ENCODE results near the gene STMN1.
A peak's percentile ranks its signal among the peaks of the same experiment; 100 is the strongest.

STMN1 gene

DNA sequence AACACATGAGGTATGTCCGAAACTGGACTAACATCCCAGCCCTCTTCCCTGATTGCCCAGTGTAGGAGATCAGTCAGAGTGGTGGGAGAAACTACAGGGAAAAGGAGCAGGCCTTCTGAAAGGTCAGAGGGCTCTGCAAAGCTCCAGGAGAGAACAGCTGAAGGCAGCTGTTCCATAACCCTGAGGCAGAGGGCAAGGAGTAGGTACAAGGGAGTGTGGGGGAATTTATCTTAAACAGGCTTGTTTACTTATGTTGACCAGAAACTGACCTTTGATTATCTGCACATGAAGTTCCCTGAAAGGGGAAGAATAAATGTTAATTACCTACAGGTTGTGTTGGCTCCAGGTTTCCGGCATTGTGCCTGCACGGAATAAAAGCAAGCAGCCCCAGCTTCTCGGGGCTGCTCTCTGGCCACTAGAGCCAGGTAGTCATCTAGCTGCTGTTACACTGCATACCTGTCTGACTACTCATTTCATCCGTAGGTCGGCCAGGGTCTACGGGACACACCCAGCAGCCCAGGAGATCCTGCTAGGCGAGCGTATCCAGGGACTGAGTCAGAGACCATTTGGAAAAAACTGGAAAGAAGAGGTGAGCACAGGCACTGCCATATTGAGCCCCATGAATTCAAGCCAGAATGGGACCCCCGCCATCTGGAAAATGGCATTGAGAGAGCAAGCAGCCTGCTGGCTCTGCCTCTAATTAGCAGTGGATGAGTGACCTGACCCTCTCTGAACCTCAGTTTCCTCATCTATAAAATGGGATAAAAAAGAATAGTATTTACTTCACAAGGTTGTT lies 15.8 kb downstream of the STMN1 start:
- no peak for DNase-seq

DNA sequence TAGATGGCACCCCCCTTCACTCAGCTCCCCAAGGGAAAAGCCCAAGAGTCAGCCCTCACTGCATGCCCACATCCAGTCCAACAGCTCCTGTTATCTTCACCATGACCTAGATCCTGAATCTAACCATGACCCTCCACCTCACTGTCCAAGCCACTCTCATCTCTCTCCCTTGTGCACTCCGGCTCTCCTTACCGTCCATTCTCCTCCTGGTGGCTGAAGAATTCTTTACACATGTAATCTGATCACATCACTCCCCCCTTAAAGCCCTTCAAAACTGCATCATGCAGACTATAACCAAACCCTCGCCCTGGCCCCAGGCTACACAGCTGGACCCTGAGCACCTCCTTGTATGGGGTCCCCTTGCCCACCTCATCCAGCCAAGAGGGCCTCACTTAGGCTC lies 16.7 kb downstream of the STMN1 start:
- no peak for DNase-seq

DNA sequence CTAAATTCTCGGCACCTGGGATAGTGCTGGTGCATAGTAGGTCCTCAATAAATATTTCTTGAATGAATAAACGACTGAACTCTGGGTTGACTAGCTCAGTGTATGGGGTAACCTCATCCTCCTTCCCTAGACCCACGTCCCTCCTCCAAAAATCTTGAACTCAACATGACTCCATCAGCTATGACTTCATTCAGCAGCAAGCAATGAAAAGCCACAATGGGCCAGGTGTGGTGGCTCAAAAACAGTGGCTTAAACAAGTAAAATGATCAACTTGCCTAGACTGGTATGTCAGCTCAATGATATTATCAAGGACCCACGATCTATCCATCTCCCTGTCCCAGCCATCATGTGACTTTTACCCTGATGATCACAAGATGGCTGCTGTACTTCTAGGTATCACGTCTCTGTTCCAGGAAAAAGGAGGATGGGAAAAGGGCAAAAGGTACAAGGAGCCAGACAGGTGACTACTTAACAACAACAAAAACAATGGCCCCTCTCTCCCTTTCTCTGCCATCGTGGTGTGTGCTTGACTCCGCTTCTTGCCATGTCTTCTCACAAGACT lies 17.7 kb downstream of the STMN1 start:
- DNase-seq, result no peak

DNA sequence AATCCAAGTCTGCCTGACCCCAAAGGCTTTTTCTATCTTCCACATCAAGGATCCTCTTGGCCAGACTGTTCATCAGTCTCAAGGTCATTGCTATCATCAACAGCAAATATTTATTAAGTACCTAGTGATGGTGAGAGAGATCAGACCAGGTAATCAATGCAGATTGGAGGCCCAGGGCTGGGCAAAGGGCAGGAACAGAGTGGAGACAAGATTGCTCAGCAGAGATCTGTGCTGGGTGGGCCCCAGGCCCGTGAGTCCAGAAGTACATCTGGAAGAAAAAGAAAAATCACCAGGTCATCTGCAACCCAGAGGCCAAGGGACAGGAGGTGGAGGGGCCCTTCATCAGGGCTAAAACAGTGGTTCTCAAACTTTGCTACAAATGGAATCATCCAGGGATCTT lies 20.6 kb downstream of the STMN1 start:
- no peak for DNase-seq

DNA sequence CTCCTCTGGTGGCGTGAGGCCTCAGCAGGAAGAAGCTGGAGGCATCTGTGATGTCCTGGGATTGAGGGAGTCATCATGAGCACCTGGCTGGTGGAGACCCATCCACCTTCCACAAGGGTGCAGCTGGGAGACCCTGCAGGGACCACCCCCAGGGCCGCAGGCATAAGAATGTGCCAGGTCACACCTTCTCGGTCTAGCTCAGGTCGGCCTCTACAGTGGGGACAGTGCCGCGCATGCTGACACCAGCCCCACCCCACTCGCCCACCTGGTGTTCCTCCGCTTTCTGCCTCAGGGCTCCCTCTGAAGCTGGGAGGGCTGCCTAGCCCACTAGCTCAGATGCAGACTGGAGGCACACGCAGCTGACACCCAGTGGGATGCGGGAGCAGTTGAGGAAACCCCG lies 25.0 kb downstream of the STMN1 start:
- DNase-seq, result no peak

DNA sequence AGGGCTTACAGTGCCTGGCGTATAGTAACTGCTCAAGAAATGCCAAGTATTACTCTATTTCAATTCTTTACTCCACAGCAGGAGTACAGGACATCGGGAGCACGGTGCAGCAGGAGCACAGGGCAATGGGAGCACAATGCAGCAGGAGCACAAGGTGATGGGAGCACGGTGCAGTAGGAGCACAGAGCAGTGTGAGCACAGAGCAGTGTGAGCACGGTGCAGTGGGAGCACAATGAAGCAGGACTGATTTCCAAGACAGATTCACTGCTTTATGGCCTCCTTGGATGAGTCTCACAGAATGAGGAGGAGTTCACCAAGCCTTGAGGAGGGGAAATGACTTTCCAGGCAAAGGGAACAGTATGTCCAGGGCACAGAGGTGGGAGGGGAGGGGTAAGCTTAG lies 25.7 kb downstream of the STMN1 start:
- DNase-seq, result no peak

DNA sequence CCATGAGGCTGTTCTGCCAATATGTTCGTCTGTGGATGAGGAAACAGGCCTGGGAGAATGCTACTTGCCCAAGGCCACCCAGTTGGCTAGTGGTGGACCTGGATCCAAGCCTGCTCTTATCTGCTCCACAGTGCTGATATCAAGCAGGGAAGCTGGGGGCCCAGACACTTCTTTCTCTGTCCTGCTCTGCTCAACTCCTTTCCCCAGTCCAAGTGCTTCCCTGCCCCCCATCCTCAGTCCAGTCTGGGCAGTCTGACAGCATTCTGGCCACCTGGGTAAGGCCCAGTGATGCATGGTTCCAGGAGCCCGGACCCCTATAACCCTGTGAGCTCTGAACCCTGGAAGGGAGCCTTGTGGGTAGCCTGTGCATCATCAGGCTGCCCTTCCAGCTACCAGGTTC lies 26.5 kb downstream of the STMN1 start:
- no peak for DNase-seq

DNA sequence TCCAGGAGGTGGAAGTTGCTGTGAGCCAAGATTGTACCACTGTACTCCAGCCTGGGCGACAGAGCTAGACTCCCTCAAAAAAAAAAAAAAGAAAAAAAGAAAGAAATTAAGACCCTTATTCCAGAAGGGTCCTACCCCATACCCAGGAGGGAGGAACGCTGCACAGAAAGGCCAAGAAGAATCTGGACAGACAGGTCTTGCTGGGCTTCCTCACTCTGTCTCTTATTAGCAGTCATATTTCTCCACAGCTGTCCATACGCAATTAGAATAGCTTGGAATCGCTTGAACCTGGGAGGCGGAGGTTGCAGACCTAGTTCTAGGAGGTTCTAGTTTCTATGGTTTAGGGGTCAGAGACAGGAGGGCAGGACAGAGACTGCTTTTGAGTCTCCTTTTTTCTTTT lies 27.5 kb downstream of the STMN1 start:
- DNase-seq, result no peak

DNA sequence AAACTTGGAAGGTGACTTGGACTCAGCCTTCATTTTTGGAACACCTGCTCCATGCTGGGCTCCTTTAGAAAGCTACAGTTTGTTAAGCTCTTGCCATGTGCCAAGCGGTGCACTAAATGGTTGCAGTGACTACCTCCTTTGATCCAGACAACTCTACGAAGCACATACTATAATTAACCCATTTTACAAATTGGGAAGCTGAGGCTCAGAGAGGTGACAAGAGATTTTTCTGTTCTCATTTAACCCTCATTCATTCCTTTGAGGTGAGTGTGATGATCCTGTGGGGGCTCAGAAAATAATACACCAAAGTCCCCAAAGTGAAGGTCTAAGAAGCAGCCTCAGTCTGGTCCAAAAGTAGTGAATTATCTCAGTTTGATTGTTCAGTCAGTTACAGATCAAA lies 29.1 kb downstream of the STMN1 start:
- DNase-seq, result no peak

DNA sequence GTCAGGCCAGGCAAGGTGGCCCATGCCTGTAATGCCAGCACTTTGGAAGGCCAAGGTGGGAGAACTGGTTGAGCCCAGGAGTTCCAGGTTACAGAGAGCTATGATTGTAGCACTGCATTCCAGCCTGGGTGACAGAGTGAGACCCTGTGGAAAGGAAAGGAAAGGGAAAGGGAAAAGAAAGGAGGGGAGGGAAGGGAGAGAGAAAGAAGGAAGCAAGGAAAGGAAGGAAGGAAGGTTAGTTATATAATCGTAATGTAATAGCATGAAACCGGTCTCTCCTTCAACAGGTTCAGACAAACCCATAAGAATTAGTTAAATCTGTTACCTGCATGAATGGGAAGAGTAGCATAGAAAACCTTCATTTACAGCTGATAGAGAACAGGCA lies 29.5 kb downstream of the STMN1 start:
- DNase-seq, result no peak

DNA sequence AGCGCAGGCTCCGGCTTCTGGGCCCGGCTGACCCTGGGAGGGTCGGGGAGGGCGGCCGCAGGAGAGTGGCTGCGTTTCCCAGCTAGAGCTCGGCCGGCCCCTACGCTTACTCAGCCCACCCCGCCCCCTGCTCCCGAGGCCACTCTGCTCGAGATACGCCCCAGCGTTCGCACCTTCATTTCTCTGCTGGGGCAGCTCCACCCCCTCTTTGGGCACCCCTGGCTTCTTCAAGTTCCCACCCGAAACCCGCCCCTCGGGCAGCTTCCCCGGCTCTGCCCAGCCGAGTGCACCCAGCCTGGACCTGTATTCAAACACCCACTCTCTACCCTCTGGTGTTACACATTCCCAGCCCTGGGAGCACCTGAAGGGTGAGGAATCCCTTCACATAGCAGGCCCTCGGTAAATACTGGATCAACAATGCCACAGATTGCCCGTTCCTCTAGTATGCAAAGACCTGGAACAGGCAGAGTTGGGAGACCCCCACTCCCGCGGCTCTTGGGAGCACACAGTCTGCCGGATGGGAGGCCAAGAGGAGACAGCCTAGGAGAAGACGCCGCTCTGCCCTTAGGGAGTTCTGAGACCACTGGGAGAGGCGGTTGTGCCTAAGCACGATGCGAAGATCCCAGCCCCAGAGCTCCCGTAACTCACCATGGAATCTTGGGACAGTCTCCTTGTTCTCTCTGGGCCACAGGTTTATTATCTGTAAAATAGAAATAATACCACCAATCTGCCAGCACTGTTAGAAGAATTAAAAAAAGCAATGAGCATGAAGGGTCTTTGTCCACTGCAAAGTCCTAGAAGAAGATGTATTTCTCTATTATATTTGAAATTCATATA lies 30.1 kb downstream of the STMN1 start:
- no peak for DNase-seq

DNA sequence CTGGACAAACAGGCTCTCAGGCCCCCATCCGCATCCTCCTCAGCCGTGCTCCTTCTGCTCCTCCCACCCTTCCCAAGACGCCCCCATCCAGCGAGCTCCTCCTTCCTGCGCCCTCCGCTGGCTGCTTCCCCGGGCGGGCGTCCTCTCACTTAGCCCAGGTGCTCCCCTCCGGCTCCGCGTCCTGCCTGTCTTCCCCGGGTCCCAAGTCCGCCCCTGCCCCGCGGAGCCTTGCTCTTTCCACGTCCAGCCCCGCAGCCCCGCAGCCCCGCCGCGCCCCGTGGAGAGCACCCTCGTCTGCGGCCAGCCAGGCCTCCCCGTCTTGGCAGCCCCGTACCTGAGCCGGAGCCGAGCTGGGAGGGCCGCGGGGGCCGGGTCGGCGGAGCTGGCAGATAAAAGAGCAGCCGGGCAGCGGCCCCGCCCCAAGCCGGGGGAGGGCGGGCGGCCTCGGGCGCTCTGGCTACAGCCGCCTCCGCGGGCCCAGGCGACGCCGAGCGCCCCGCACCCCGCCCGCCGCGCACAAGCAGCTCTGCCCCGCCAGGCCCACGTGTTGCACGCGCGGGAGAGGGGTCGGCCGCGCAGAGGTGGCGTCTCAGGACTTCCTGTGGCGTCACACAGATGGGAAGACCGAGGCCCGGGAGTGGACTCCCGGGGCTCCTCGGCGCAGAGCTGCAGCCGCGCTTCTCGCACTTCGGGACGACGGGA lies 30.9 kb downstream of the STMN1 start, which contains the start of gene PAQR7:
Gene PAQR7 (minus strand): TSS at position 555 of the 702 bp plus-strand sequence. CDS start 11,869 bp downstream, outside the sequence.
- peak; percentile 53 for DNase-seq

DNA sequence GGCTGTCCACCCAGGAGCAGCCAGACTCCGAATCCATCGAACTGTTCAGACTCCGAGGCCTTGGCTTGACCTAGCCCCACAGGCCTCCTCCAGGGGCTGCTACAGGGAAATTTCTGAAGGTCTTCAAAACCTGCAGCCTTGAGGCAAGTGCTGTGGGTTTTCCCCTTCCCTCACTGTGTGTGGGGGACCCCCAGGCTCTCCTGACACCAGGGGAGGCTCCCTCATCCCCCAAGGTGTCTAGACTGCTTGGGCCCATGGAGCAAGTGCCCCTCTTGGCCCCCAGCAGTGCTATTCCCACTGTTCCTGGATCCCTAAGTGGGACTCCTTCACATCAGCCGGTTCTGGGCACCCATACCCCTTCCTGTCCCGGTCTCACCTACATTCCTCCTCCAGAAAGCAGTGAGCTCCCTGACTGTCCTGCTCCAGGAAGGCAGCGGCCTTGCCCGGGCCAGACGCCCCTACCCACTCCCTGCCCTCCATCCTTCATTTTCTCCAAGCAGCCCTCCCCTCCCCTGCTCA lies 31.5 kb downstream of the STMN1 start:
- no peak for DNase-seq

DNA sequence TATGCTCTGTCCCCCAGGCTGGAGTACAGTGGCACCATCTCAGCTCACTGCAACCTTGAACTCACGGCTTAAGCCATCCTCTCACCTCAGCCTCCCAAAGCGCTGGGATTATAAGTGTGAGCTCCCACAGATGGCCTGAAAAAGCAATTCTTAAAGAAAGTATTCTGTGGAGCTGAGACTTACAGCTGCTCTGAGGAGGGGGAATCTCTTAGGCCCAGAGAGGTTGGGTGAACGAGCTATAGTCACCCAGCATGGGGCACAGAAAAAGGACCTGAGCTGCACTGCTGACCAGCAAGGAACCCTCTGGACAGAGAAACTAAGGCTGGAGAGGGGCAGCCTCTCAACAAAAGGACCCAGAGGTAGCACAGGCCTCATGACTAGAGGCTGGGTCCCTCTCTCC lies 32.0 kb downstream of the STMN1 start:
- DNase-seq, result no peak

DNA sequence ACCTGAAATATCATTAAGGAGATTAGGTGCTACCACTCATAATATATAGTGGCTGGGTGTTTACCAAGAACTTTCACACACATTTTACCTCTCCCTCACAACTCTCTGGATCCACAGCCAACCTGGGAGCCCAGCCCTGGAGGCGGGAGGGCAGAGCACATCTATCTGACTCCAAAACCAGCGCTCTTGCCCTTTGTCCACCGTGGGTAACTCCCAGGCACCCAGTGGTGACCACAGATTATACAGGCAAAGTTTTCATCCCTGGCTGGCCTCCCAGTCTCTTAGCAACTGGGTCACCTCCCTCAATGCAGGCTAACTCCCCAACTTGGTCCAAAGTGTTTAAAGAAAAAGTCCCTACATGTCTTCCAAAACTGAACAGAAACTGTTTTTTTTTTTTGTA lies 33.1 kb downstream of the STMN1 start:
- DNase-seq, result no peak

DNA sequence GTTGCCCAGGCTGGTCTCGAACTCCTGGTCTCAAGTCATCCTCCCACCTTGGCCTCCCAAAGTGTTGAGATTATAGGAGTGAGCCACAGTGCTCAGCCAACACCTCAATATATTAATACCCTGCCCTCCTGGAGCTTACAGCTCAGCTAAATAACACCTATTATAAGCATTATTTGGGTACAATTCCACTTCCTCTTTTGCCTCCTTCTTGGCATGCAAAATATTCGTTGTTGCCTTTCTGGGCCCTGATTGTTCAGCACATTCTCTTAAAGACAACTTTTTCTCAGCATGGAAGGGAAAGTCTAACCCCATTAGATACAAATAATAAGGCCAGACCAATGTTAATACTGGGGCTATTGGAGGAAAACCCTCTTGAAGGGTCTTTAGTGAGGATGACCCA lies 33.5 kb downstream of the STMN1 start:
- DNase-seq, result no peak

DNA sequence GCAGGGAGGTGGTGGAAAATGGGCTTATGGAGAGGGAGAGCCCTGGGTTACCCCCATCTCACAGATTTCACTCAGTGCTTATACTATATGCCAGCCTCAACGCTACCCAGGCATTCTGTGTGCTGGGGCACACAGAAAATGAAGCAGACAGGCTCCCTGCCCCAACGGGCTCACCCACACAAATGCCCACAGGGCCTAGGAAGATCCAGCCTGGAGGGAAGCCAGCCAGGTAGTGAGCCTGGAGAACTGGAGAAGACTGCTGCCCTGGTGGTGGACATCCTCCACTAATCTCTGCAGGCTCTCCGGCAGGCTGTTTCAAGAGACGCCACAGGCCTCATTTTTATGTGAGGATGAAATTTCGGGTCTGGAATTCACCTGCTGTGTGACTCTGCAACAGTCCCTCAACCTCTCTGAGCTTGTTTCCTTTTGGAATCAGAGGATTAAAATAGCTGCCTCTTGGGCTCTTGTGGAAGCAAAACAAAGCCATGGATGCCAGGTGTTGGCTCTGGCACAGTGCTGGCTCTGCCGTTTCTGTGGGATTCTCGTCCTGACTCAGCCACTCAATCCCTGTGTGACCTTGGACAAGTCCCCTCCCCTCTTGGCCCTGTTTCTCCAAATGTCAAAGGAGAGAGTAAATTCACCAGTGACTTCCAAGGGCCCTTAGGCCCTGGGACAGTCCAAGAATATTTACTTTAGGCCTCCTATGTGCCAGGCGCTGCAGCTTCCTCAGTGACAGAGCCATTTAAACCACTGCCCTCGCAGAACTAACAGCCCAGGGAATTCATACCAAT lies 34.3 kb downstream of the STMN1 start:
- DNase-seq, result no peak

DNA sequence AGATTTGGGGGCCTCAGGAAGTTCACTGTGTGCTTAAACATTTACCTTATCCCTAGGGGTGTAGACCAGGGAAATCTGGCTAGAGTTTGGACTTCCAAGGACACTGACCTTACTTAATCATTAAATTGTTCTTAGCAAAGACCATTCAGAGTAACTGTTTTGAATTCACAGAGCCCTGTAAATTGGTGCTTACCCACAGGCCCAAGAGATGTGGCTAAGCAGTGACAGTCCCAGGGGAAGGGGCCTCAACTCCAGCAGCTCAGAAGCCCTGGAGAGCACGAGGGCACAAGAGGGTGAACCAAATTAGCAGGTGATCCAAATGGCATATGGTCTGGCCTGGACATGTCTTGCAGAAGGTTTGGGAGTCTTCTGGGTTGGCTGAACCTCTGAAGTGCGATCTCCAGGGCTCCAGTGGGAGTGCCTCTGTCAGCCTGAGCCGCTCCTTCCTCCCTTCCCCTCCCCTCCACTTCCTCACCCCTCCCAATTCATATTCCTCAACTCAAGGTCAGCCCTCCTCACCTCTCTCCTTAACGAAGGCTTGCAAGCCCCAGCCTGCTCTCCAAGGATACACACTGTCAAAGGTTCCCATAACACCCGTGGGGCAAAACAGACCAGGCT lies 35.0 kb downstream of the STMN1 start:
- no peak for DNase-seq

DNA sequence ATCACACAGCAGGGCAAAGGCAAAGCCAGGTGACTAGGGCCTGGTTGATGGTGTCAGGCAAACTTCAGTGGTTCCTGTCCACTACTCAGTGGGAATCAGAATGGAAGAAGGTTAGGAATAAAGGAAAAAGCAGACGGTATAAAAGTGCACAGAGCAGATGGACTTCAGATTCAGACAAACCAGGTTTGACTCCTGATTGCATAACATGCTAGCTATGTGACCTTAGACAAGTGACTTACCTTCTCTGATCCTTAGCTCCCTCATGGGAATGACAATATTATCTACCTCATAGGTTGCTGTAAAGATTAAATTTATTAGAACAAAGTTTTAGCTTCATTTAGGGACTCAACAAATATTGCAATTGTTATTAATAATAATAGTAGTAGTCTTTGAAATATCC lies 35.6 kb downstream of the STMN1 start:
- DNase-seq, result no peak

DNA sequence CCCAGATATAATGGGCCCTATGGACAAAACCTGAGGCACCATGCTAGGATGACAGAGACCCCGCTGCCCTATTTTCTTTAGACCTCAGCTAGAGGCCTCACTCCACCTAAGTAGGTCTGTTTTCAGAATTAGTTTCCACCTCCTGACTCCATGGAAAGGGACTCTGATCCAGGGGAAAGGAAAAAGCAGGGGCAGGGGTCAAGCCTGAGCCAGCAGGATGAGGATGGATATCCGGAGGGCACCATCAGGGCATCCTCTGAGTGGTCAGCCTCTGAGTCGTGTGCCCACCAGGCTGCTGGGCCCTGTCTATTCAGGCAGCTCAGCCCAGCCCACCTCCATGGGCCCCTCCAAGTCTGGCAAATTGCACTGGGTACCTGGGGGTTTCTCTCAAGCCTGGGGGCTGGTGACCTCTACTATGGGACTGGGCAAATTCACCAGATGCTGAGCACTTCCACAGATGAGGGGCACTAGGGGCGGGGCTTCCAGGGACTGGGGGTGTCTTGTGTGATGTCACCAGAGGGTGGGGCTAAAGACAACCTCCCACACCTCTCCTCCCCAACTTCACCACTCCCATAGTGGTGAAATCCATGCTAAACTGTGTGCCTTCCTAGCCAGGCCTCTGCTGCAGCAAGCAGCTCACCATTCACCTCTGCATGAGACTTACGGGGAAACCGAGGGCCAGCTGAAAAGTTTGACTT lies 36.2 kb downstream of the STMN1 start:
- DNase-seq, result no peak

All from T-helper 9 cell (primary cell).